ENCODE results near the gene CD2.

Gene CD2

DNA sequence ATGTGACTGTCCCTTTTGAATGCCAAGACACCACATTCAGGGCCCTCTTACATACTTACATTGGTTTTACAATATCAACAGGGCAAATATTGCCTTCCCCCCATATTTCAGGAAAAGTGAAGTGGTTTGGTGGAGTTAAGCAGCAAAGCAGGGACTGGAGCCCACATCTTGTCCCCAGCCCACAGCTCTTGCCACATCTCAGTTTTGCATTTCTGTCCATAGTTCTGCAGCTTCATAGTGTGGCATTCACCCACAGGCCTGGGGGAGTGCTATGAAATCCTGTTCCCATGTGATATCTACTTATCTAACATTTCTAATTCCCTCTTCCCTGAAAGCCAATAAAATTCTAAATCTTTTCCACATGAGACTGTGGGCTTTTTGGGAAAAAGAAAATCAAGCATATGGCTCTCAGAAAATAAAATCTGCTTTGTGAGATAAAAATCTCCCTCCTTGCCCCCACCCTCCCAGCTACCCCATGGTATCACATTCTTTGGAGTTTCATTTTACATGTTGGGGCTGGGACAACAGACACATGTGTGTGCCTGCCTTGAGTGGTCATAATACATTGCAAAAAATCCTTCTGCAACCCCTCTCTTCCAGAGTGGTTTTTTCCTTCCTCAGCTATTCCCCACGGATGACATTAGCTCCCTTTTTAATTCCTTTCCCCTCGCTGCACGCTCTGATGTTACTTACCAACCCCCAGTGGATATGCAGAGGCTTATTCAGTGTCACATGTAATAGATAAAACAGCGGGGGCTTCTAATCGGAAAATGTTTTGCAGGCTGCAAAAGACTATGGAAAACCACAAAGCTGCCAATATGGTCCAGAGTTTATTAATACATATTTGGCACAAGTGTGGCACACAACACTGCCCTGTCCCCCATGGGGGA lies 20.5 kb upstream of the CD2 start:
- TF ChIP-seq, protein P1, sequence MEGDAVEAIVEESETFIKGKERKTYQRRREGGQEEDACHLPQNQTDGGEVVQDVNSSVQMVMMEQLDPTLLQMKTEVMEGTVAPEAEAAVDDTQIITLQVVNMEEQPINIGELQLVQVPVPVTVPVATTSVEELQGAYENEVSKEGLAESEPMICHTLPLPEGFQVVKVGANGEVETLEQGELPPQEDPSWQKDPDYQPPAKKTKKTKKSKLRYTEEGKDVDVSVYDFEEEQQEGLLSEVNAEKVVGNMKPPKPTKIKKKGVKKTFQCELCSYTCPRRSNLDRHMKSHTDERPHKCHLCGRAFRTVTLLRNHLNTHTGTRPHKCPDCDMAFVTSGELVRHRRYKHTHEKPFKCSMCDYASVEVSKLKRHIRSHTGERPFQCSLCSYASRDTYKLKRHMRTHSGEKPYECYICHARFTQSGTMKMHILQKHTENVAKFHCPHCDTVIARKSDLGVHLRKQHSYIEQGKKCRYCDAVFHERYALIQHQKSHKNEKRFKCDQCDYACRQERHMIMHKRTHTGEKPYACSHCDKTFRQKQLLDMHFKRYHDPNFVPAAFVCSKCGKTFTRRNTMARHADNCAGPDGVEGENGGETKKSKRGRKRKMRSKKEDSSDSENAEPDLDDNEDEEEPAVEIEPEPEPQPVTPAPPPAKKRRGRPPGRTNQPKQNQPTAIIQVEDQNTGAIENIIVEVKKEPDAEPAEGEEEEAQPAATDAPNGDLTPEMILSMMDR (conservative IDR thresholded peaks at IDR 0.05): no peak
- no peak for TF ChIP-seq ZFX (IDR thresholded peaks at IDR 0.05)
- no peak overlapping the region for H3K27ac ChIP-seq

DNA sequence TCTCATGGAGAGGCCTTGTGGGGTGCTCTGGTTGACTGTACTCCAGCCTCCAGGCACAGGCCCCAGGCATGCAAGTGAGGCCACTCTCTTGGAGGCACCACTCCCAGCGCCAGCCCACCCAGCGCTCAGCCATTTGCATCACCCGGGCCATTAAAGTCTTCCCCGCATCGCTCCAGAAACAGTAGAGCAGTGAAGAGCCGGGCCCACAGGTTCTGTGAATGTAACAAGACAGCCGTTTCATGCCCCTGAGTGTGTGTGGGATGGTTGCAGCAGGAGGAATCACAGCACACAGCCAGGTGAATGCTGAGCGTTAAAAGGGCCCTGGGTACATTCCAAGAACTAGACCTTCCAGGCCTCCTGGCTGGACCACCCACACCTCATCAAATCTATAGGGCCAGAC lies 19.0 kb upstream of the CD2 start:
- TF ChIP-seq, protein P1 (conservative IDR thresholded peaks at IDR 0.05): no peak
- no peak for TF ChIP-seq ZFX (IDR thresholded peaks at IDR 0.05)
- no peak overlapping the region for H3K27ac ChIP-seq

DNA sequence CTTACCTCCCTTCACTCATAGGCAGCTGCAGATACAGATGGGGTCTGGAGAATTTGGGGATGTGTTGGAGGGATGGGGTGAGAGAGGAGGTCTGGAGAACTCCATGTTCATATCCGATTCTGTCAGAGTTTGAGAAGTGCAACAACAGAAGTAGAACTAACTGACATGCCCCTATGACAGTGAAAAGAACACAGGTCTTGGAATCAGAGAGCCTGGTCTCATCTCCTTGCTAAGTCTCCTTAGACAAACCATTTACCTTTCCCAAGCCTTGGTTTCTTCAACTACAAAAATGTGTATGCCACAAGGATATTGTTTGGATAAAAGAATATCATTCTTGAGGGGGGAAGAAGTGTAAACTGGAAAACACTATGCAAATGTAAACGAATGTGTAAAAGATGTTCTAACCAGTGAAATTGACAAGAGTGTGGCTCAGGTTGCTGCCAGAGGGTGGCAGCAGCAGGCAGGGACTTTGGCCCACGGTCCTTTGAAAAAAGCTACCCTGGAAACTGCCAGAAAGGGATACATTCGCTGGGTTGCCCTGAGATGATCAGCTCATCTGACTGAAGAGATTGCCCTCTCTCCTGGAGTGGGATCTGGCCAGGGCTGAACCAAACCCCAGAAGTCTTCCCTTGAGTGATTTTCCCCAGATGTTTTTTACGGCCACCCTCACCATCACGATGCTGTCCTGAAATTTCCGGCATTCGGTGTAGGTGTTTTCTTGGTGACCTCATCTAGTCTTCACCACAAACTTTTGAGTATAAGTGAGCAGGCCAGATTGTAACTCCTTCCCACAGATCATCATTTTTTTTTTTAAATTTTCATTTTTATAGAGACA lies 17.0 kb upstream of the CD2 start:
- H3K27ac ChIP-seq: no peak overlapping the region
- TF ChIP-seq, protein P1 (conservative IDR thresholded peaks at IDR 0.05): peak; percentile 91
- no peak for TF ChIP-seq ZFX (IDR thresholded peaks at IDR 0.05)

DNA sequence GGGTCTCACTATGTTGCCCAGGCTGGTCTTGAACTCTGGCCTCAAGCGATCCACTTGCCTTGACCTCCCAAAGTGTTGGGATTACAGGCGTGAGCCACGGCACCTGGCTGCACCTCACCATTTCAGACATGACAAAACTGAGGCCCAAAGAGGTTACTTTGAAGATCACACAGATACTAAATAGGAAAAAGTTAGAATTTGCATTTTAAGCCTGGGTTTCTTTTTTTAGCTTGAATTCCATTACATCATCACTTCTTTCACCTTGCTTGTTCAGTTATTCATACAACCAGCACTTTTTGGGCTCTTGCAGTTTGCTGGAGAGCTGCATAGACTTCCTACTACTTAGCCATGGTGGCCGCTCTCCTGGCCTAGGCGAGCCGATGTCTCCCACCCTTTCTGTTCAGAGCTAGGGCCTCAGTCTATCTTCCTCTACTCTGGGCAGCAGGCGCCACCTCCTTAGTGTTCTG lies 16.3 kb upstream of the CD2 start:
- no peak overlapping the region for H3K27ac ChIP-seq
- TF ChIP-seq ZFX (IDR thresholded peaks at IDR 0.05): no peak
- TF ChIP-seq, protein P1 (conservative IDR thresholded peaks at IDR 0.05): no peak

DNA sequence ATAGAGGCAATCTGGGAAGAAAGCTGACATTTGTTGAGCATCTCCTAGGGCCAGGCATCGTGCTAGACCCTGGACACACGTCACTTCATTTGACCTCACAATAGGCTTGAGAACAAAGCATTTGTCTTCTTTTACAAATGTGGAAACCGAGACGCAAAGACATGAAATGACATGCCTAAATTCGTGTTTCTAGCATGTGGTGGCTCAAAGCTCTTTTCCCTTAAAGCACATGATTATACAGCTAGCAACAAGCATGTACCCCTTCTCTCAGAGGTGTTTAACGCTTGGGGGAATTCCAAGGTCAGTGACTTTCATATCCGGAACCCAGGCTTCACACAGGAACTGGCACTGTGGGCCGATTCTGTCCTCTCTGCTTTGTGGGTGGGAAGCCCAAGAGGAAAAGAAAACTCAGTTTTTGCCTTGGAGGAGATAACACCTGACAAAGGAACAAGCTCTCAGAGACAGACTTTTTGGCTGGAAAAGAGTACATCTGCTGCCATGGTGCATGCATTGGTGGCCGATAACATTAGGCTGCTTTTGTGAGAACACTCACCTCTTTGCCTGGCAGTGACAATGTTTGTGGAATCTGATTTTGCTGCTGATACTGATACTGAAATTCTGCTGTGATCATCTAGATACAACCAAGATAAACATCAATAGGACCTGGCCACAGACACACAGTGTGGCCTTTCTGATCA lies 15.4 kb upstream of the CD2 start:
- TF ChIP-seq ZFX (IDR thresholded peaks at IDR 0.05): no peak
- TF ChIP-seq, protein P1 (conservative IDR thresholded peaks at IDR 0.05): no peak
- no peak overlapping the region for H3K27ac ChIP-seq

DNA sequence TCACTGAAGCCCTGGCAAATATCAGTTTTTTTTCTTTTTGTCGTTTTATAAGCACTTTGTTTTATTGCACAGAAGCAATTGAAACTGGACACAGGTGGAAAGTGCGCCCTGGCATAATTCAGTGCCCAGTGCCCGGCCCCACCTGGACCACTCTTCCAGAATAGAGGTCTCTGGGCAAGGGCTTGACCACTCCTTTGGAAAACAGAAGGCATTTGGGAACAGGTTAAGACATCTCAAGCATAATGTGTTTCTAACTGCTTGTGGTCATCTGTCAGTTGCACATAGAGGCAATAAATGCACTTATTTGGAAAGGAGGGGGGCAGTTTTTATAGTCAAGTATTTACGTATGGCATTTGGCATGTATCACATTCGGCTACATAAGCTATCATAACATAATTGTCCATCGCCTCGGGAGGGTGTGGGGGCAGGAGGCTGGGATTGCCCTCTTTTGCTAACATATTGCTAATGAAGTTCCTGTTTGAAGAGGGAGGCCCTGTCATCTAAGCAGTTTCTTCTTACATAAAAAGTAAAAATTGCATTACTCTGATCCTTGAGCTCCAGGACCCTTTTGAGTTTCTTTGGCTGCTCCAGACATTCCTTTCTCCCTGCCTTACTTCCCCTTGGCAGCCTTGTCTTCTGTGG lies 14.7 kb upstream of the CD2 start:
- H3K27ac ChIP-seq: no peak overlapping the region
- TF ChIP-seq ZFX (IDR thresholded peaks at IDR 0.05): no peak
- TF ChIP-seq, protein P1 (conservative IDR thresholded peaks at IDR 0.05): no peak

Measured in C4-2B (cell line).